Astrocyte (in vitro differentiated cells and primary cell): Measurements from ENCODE around the gene CELF4. TPM values are rescaled to one million over a fixed set of nuclear protein-coding genes. Genes with fewer than 3 reads are reported as not detected.

Experiments
- DNase-seq: peaks from one replicate; pipeline ENCODE4 v3.0.0-alpha.2; 2010; ENCODE audit warnings: low read depth
- FAIRE-seq: peaks from 2 replicates; lab custom pipeline; 2011; peaks lifted over from hg19 to GRCh38; lab: Jason Lieb, UNC
- H2AFZ ChIP-seq: 2 replicates; pipeline ENCODE4 v1.6.0; 2012; ENCODE audit warnings: low read depth, low read length, inconsistent platforms
- H3K27ac ChIP-seq: 2 replicates; pipeline ENCODE4 v1.5.1; 2011; ENCODE audit warnings: low read depth, low read length, inconsistent platforms
- H3K27me3 ChIP-seq: 2 replicates; pipeline ENCODE4 v1.6.0; 2011; ENCODE audit warnings: low read length, inconsistent platforms; ENCODE audit not compliant: insufficient read depth
- H3K36me3 ChIP-seq: 2 replicates; pipeline ENCODE4 v1.5.1; 2011; ENCODE audit warnings: low read length, inconsistent platforms; ENCODE audit not compliant: insufficient read depth
- H3K4me1 ChIP-seq: 2 replicates; pipeline ENCODE4 v1.5.1; 2011; ENCODE audit warnings: low read length, inconsistent platforms; ENCODE audit not compliant: insufficient read depth
- H3K4me2 ChIP-seq: 2 replicates; pipeline ENCODE4 v1.6.0; 2012; ENCODE audit warnings: low read length, inconsistent platforms
- H3K4me3 ChIP-seq: 2 replicates; pipeline ENCODE4 v1.5.1; 2011; ENCODE audit warnings: low read depth, mild to moderate bottlenecking, low read length, inconsistent platforms; ENCODE audit not compliant: insufficient read depth
- H3K79me2 ChIP-seq: 2 replicates; pipeline ENCODE4 v1.6.0; 2012; ENCODE audit warnings: mild to moderate bottlenecking, low read length, inconsistent platforms; ENCODE audit not compliant: insufficient read depth
- H3K9ac ChIP-seq: 2 replicates; pipeline ENCODE4 v1.6.0; 2012; ENCODE audit warnings: mild to moderate bottlenecking, low read length, inconsistent platforms
- H3K9me3 ChIP-seq: 2 replicates; pipeline ENCODE4 v1.5.1; 2012; ENCODE audit warnings: low read depth, mild to moderate bottlenecking, low read length, inconsistent platforms; ENCODE audit not compliant: insufficient read depth
- H4K20me1 ChIP-seq: 2 replicates; pipeline ENCODE4 v1.6.0; 2012; ENCODE audit warnings: low read length, inconsistent platforms; ENCODE audit not compliant: insufficient read depth
- H3K27ac Mint-ChIP-seq: one replicate; pipeline ENCODE4 v1.8.0; 2021; ENCODE audit warnings: mild to moderate bottlenecking, mixed read lengths; ENCODE audit not compliant: unreplicated experiment
- H3K27me3 Mint-ChIP-seq: one replicate; pipeline ENCODE4 v1.8.0; 2021; ENCODE audit warnings: low read depth, mixed read lengths; ENCODE audit not compliant: unreplicated experiment
- H3K36me3 Mint-ChIP-seq: one replicate; pipeline ENCODE4 v1.8.0; 2021; ENCODE audit warnings: low read depth, mixed read lengths; ENCODE audit not compliant: unreplicated experiment
- H3K4me1 Mint-ChIP-seq: one replicate; pipeline ENCODE4 v1.8.0; 2021; ENCODE audit warnings: low read depth, mixed read lengths; ENCODE audit not compliant: unreplicated experiment
- H3K4me3 Mint-ChIP-seq: one replicate; pipeline ENCODE4 v1.8.0; 2021; ENCODE audit warnings: mild to moderate bottlenecking, moderate library complexity, mixed read lengths; ENCODE audit not compliant: unreplicated experiment
- H3K9me3 Mint-ChIP-seq: one replicate; pipeline ENCODE4 v1.8.0; 2021; ENCODE audit warnings: mild to moderate bottlenecking, mixed read lengths; ENCODE audit not compliant: unreplicated experiment
- CTCF ChIP-seq: IDR thresholded peaks from 2 replicates; pipeline ENCODE4 v1.5.1; 2011; ENCODE audit warnings: low read depth, mild to moderate bottlenecking, inconsistent platforms, low read length, moderate library complexity; ENCODE audit not compliant: insufficient read depth
- EZH2 ChIP-seq: IDR thresholded peaks from 2 replicates; pipeline ENCODE4 v1.6.1; 2012; ENCODE audit warnings: mild to moderate bottlenecking, low read length, inconsistent platforms; ENCODE audit not compliant: insufficient read depth
- total RNA-seq: library from RNA; stranded (reverse); gene quantifications from 2 replicates; pipeline ENCODE4 v1.2.1, GENCODE V29; 2021

Gene CELF4
- total RNA-seq, 1 donor from 2014 or later: 0.16 TPM

- Mint-ChIP-seq H3K4me3 (no peak overlapping the region), H3K27ac (no peak overlapping the region), H3K4me1 (no peaks in the 10 kb centered on the region), H3K27me3 (peaks cover 42% of the 10 kb centered on the region), H3K9me3 (peaks cover 1% of the 10 kb centered on the region), H3K36me3 (no peaks in the 10 kb centered on the region)
- no peaks in the 10 kb centered on the region for H3K79me2 ChIP-seq
- H3K4me2 ChIP-seq: no peak overlapping the region
- H3K9ac ChIP-seq: no peak overlapping the region
- no peak for TF ChIP-seq EZH2
- TF ChIP-seq CTCF: no peak
- no peak for FAIRE-seq
- no peaks in the 10 kb centered on the region for H3K27me3 ChIP-seq
- H3K27ac ChIP-seq: no peak overlapping the region
- H3K9me3 ChIP-seq: no peaks in the 10 kb centered on the region
- no peak for DNase-seq
- H3K4me1 ChIP-seq: no peaks in the 10 kb centered on the region
- no peaks in the 10 kb centered on the region for H3K36me3 ChIP-seq
- H3K4me3 ChIP-seq: no peak overlapping the region
- no peak overlapping the region for H2AFZ ChIP-seq
- H4K20me1 ChIP-seq: no peaks in the 10 kb centered on the region
Observed at GRCh38 chr18:37578182-37578678, 12.6 kb upstream of the CELF4 start.

DNA sequence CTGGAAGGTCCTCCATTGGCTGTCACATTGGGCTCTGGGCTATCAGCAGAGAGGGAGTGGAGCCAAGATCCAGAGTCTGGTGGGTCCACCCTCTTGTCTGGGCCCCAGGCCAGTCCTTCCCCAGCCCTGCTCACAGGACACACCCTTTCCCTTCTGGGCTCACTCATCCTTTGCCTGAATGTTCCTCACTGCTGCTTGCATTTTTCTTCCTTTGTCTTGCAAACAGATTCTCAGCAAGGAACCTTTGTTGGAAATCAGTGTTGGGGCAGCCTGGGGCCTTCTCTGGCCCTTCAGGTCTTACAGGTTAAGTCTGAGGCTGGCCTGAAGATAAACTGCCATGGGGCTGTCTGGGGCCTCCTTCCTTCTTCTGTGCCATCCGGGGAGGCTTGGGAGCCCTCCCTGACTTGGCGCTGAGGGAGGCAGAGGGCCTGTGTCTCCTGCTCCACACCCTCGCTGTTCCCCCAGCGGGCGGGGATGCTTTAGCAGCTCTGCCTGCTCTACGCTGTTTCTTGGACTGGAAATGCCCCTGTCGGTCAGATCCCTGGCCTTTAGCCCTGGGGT is 11.5 kb upstream of the CELF4 start:
- peaks cover 1% of the 10 kb centered on the region for H3K9me3 Mint-ChIP-seq
- no peaks in the 10 kb centered on the region for H3K36me3 Mint-ChIP-seq
- Histone ChIP-seq H3K4me3 (no peak overlapping the region), H3K27me3 (no peaks in the 10 kb centered on the region), H3K4me2 (no peak overlapping the region), H3K79me2 (no peaks in the 10 kb centered on the region), H4K20me1 (no peaks in the 10 kb centered on the region), H3K9ac (no peak overlapping the region), H3K9me3 (no peaks in the 10 kb centered on the region), H3K36me3 (no peaks in the 10 kb centered on the region), H3K27ac (no peak overlapping the region), H2AFZ (no peak overlapping the region), H3K4me1 (no peaks in the 10 kb centered on the region)
- no peak for DNase-seq
- no peak overlapping the region for H3K27ac Mint-ChIP-seq
- FAIRE-seq: no peak
- H3K27me3 Mint-ChIP-seq: peaks cover 43% of the 10 kb centered on the region
- TF ChIP-seq CTCF: no peak
- no peak for TF ChIP-seq EZH2
- H3K4me1 Mint-ChIP-seq: no peaks in the 10 kb centered on the region
- H3K4me3 Mint-ChIP-seq: no peak overlapping the region

DNA sequence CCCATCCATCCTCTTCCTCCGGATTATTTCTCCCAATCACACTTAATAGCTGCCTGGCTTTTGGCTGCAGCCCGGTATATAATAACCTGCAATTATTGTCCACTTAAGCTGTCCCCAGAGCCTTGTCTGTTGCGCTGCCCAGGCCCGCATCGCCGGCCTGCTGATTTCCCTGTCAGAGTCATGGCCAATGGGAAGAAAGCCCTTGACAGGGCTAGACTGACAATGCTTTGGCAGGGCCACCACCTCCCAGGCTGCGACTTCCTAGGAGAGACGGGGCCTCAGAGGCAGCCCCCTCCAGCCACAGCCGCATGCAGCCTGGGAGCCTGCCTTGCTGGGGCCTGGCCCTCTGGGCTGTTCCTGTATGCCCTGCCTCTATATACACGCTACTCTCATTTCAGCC is 10.0 kb upstream of the CELF4 start:
- H2AFZ ChIP-seq: no peak overlapping the region
- Mint-ChIP-seq H3K4me3 (no peak overlapping the region), H3K4me1 (no peaks in the 10 kb centered on the region), H3K27me3 (peaks cover 46% of the 10 kb centered on the region), H3K36me3 (no peaks in the 10 kb centered on the region), H3K9me3 (peaks cover 3% of the 10 kb centered on the region), H3K27ac (no peak overlapping the region)
- TF ChIP-seq CTCF (no peak), EZH2 (no peak)
- no peak overlapping the region for H3K27ac ChIP-seq
- no peaks in the 10 kb centered on the region for H3K79me2 ChIP-seq
- no peaks in the 10 kb centered on the region for H3K4me1 ChIP-seq
- no peak overlapping the region for H3K9ac ChIP-seq
- no peak overlapping the region for H3K4me3 ChIP-seq
- H4K20me1 ChIP-seq: no peaks in the 10 kb centered on the region
- H3K4me2 ChIP-seq: no peak overlapping the region
- DNase-seq: no peak
- H3K27me3 ChIP-seq: no peaks in the 10 kb centered on the region
- H3K36me3 ChIP-seq: no peaks in the 10 kb centered on the region
- H3K9me3 ChIP-seq: no peaks in the 10 kb centered on the region
- FAIRE-seq: no peak
